Activated B cell treated with CpG ODN at 0.5 μM for 24 hours (primary cell): ENCODE data around the gene SH3TC1. TPM values are rescaled to one million over a fixed set of nuclear protein-coding genes. Genes with fewer than 3 reads are reported as not detected.

Experiments used
- ATAC-seq: fragments of 200-7000 bp; cut with Tn5 transposase; one replicate; pipeline ENCODE4 v1.10.0; 2021; ENCODE audit warnings: low read depth, mild to moderate bottlenecking, moderate library complexity
- CTCF ChIA-PET: fragments of 350-600 bp; sonication (Branson Sonifier 250); formaldehyde crosslinking; loops from one replicate; lab custom pipeline; 2021; ENCODE audit warnings: antibody characterized with exemption; lab: Charles Lee
- POLR2A ChIA-PET: fragments of 350-600 bp; sonication (Branson Sonifier 250); formaldehyde crosslinking; loops from one replicate; lab custom pipeline; 2021; ENCODE audit warnings: antibody characterized with exemption; lab: Charles Lee
- DNase-seq: peaks from one replicate; pipeline ENCODE4 v3.0.0; 2022
- H3K27ac Mint-ChIP-seq: one replicate; pipeline ENCODE4 v1.8.0; 2020; ENCODE audit warnings: mixed read lengths
- H3K27me3 Mint-ChIP-seq: one replicate; pipeline ENCODE4 v1.8.0; 2021; ENCODE audit warnings: mixed read lengths
- H3K36me3 Mint-ChIP-seq: one replicate; pipeline ENCODE4 v1.8.0; 2021; ENCODE audit warnings: low read depth, mixed read lengths
- H3K4me1 Mint-ChIP-seq: one replicate; pipeline ENCODE4 v1.8.0; 2021; ENCODE audit warnings: mixed read lengths
- H3K4me3 Mint-ChIP-seq: one replicate; pipeline ENCODE4 v1.8.0; 2020; ENCODE audit warnings: mild to moderate bottlenecking, mixed read lengths
- H3K9me3 Mint-ChIP-seq: one replicate; pipeline ENCODE4 v1.8.0; 2020; ENCODE audit warnings: mixed read lengths
- intact Hi-C: fragments of 100-400 bp; cut with micrococcal nuclease; formaldehyde crosslinking; loops from one replicate; pipeline ENCODE4 v1.15.1; 2024
- total RNA-seq: library from RNA; stranded (reverse); gene quantifications from 2 replicates; pipeline ENCODE4 v1.2.3, GENCODE V29; 2022
- TF ChIP-seq, protein P1 (sequence below): fragments of 200-600 bp; IDR thresholded peaks from one replicate; pipeline ENCODE4 v1.8.0; 2022; ENCODE audit warnings: antibody characterized with exemption, mild to moderate bottlenecking

SH3TC1 gene
- total RNA-seq, 1 donor from 2014 or later: 135 TPM

GRCh38 chr4:8230891-8231290 is 31.8 kb downstream of the SH3TC1 start:
- ChIA-PET POLR2A (interaction anchor here (6.4 kb wide), 1 partner anchor 30 kb away, joined by 123 read pairs; the partner anchor contains the start of gene SH3TC1), CTCF (interaction anchor here (1.9 kb wide), 1 partner anchor 12 kb away, joined by 7 read pairs; no protein-coding TSS in a partner anchor)
- intact Hi-C loops: loop anchor here (1.0 kb wide), 1 partner anchor 11 kb away; no protein-coding TSS in a partner anchor
- H3K9me3 Mint-ChIP-seq: no peaks in the 10 kb centered on the region
- peak overlapping the region; percentile 41 for H3K27ac Mint-ChIP-seq
- H3K4me3 Mint-ChIP-seq: no peak overlapping the region
- peaks cover 45% of the 10 kb centered on the region for H3K4me1 Mint-ChIP-seq
- no peaks in the 10 kb centered on the region for H3K27me3 Mint-ChIP-seq
- TF ChIP-seq, protein P1, sequence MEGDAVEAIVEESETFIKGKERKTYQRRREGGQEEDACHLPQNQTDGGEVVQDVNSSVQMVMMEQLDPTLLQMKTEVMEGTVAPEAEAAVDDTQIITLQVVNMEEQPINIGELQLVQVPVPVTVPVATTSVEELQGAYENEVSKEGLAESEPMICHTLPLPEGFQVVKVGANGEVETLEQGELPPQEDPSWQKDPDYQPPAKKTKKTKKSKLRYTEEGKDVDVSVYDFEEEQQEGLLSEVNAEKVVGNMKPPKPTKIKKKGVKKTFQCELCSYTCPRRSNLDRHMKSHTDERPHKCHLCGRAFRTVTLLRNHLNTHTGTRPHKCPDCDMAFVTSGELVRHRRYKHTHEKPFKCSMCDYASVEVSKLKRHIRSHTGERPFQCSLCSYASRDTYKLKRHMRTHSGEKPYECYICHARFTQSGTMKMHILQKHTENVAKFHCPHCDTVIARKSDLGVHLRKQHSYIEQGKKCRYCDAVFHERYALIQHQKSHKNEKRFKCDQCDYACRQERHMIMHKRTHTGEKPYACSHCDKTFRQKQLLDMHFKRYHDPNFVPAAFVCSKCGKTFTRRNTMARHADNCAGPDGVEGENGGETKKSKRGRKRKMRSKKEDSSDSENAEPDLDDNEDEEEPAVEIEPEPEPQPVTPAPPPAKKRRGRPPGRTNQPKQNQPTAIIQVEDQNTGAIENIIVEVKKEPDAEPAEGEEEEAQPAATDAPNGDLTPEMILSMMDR: no peak
- DNase-seq (no peak), ATAC-seq (no peak)
- H3K36me3 Mint-ChIP-seq: peaks cover 24% of the 10 kb centered on the region

DNA sequence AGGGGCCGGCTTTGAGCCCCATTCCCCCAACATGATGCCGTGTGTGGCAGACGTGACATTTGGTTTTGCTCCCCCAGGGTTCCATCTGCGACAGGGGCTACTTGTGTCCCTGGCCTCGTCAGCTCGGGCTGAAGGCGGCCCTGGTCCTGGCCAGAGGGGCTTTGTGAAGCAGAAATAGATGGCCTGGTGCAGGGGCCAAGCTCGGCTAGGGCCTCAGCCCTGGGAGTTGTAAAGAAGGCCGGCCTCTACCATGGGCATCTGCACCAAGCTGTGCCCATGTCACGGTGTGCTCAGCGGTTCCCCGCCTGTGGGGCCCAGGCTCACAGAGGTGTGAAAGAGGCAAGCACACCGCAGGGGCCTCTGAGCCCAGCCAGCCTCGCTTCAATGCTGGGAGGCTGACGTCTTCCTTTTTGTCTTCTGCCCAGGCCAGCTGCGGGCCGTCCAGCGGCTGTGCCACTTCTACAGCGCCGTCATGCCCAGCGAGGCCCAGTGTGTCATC is 32.5 kb downstream of the SH3TC1 start:
- H3K4me3 Mint-ChIP-seq: no peak overlapping the region
- DNase-seq (no peak), ATAC-seq (no peak)
- no peaks in the 10 kb centered on the region for H3K9me3 Mint-ChIP-seq
- intact Hi-C loops: no loop called here
- peaks cover 26% of the 10 kb centered on the region for H3K36me3 Mint-ChIP-seq
- ChIA-PET POLR2A (interaction anchor here (6.4 kb wide), 1 partner anchor 31 kb away, joined by 123 read pairs; the partner anchor contains the start of gene SH3TC1), CTCF (interaction anchor here (1.0 to 1.9 kb wide), 3 partner anchors 9 to 55 kb away, joined by 4 to 7 read pairs (median 4); no protein-coding TSS in a partner anchor)
- peaks cover 45% of the 10 kb centered on the region for H3K4me1 Mint-ChIP-seq
- H3K27me3 Mint-ChIP-seq: no peaks in the 10 kb centered on the region
- H3K27ac Mint-ChIP-seq: no peak overlapping the region
- TF ChIP-seq, protein P1: no peak

DNA sequence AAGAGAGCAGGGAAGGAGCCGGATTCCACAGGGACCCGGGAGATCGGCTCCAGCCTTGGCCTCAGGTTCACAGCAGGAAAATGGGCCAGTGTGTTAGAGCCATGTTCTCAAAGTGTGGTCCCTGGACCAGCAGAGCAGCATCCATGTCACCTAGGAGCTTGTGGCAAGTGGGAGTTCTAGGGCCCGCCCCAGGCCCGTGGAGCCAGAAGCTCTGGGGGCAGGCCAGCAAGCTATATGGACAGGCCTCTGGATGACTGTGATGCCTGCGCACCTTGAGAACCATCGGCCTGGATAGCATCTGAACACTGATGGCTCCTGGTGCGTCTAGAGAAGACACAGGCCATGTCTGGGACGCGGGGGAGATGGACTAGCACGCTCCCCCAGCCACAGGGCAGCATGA is 33.7 kb downstream of the SH3TC1 start:
- CTCF ChIA-PET: interaction anchor here (1.0 to 1.5 kb wide), 2 partner anchors 8 to 56 kb away, joined by 4 read pairs; no protein-coding TSS in a partner anchor
- ATAC-seq (no peak), DNase-seq (no peak)
- Mint-ChIP-seq H3K4me3 (no peak overlapping the region), H3K27ac (no peak overlapping the region), H3K9me3 (no peaks in the 10 kb centered on the region), H3K4me1 (peaks cover 46% of the 10 kb centered on the region), H3K36me3 (peaks cover 31% of the 10 kb centered on the region), H3K27me3 (no peaks in the 10 kb centered on the region)
- intact Hi-C loops: no loop called here
- POLR2A ChIA-PET: interaction anchor here (1.0 kb wide), 1 partner anchor 11 kb away, joined by 3 read pairs; no protein-coding TSS in a partner anchor
- TF ChIP-seq, protein P1: no peak

- no peak for ATAC-seq
- peaks cover 33% of the 10 kb centered on the region for H3K36me3 Mint-ChIP-seq
- CTCF ChIA-PET: no interaction called here
Observed at GRCh38 chr4:8233672-8234484, 34.8 kb downstream of the SH3TC1 start.

More at GRCh38 chr4:8233672-8234484, 34.8 kb downstream of the SH3TC1 start:
- Mint-ChIP-seq H3K27me3 (no peaks in the 10 kb centered on the region), H3K9me3 (no peaks in the 10 kb centered on the region), H3K27ac (no peak overlapping the region), H3K4me3 (no peak overlapping the region), H3K4me1 (peaks cover 42% of the 10 kb centered on the region)
- intact Hi-C loops: no loop called here
- TF ChIP-seq, protein P1: no peak
- no peak for DNase-seq
- POLR2A ChIA-PET: no interaction called here
